ENCODE results near the gene CALR.

- TF ChIP-seq CTCF (IDR thresholded peaks at IDR 0.05; ENCODE audit: low read length) (peak; percentile 28), EZH2 (optimal IDR thresholded peaks at IDR 0.05; ENCODE audit: low read depth, low read length) (no peak)
Observed at GRCh38 chr19:12938779-12939601, 581 bp downstream of the CALR start.
